ENCODE results near the gene XNDC1N.

The XNDC1N gene

GRCh38 chr11:71927820-71928736 is at the start of gene XNDC1N:
XNDC1N (minus strand) TSS chr11:71928594; CDS start chr11:71923353, 5,241 bp downstream.
- peak in 1 of 2 donors; percentile 46 for DNase-seq (ENCODE audit: low read depth in 2 of 2)

GRCh38 chr11:71977743-71978418 is 49.5 kb upstream of the XNDC1N start:
- peak in 1 of 2 donors; percentile 33 for DNase-seq (ENCODE audit: low read depth in 2 of 2)

GRCh38 chr11:71977090-71977489 is 48.7 kb upstream of the XNDC1N start:
- DNase-seq (ENCODE audit: low read depth in 2 of 2) = no peak

GRCh38 chr11:71976551-71976950 is 48.2 kb upstream of the XNDC1N start:
- DNase-seq (ENCODE audit: low read depth in 2 of 2) = no peak

- DNase-seq (ENCODE audit: low read depth in 2 of 2) = no peak
Observed at GRCh38 chr11:71971680-71972079, 43.3 kb upstream of the XNDC1N start.

- no peak for DNase-seq (ENCODE audit: low read depth in 2 of 2)
Observed at GRCh38 chr11:71964641-71965040, 36.2 kb upstream of the XNDC1N start.

GRCh38 chr11:71963468-71963867 is 35.1 kb upstream of the XNDC1N start:
- DNase-seq (ENCODE audit: low read depth in 2 of 2) = no peak

- DNase-seq (ENCODE audit: low read depth in 2 of 2) = no peak
Observed at GRCh38 chr11:71962428-71963038, 34.1 kb upstream of the XNDC1N start.

- no peak for DNase-seq (ENCODE audit: low read depth in 2 of 2)
Observed at GRCh38 chr11:71955898-71956456, 27.6 kb upstream of the XNDC1N start.

- DNase-seq (ENCODE audit: low read depth in 2 of 2) = no peak
Observed at GRCh38 chr11:71951741-71952310, 23.4 kb upstream of the XNDC1N start.

GRCh38 chr11:71949034-71949433 is 20.6 kb upstream of the XNDC1N start:
- no peak for DNase-seq (ENCODE audit: low read depth in 2 of 2)

- no peak for DNase-seq (ENCODE audit: low read depth in 2 of 2)
Observed at GRCh38 chr11:71948314-71949027, 20.1 kb upstream of the XNDC1N start.

- DNase-seq (ENCODE audit: low read depth in 2 of 2) = no peak
Observed at GRCh38 chr11:71947498-71947897, 19.1 kb upstream of the XNDC1N start.

GRCh38 chr11:71946144-71946571 is 17.8 kb upstream of the XNDC1N start:
- no peak for DNase-seq (ENCODE audit: low read depth in 2 of 2)

GRCh38 chr11:71940561-71941219 is 12.3 kb upstream of the XNDC1N start:
- no peak for DNase-seq (ENCODE audit: low read depth in 2 of 2)

- DNase-seq (ENCODE audit: low read depth in 2 of 2) = no peak
Observed at GRCh38 chr11:71937826-71938225, 9.4 kb upstream of the XNDC1N start.

GRCh38 chr11:71936825-71937224 is 8.4 kb upstream of the XNDC1N start:
- no peak for DNase-seq (ENCODE audit: low read depth in 2 of 2)

- DNase-seq (ENCODE audit: low read depth in 2 of 2) = no peak
Observed at GRCh38 chr11:71935338-71935925, 7.0 kb upstream of the XNDC1N start.

GRCh38 chr11:71934213-71934612 is 5.8 kb upstream of the XNDC1N start:
- DNase-seq (ENCODE audit: low read depth in 2 of 2) = no peak
